HepG2 (cell line): ENCODE data around the gene KCTD4. TPM values are rescaled to one million over a fixed set of nuclear protein-coding genes. Genes with fewer than 3 reads are reported as not detected.

Source experiments
- ATAC-seq: fragments of 200-7000 bp; cut with Tn5 transposase; 3 replicates; pipeline ENCODE4 v1.9.1; 2020; ENCODE audit warnings: mild to moderate bottlenecking, moderate library complexity
- BruUV-seq: library from RNA; stranded (reverse); fragments of 400-500 nt; replicated peaks from 2 replicates; lab custom pipeline; 2021; lab: Mats Ljungman, UMichigan
- CTCF ChIA-PET: fragments of 300-600 bp; formaldehyde crosslinking; extraction: SDS; loops from one replicate; lab custom pipeline; 2021; ENCODE audit warnings: low total read pairs, inconsistent platforms, low intra/inter-chr PET ratio; lab: Yijun Ruan, JAX
- POLR2A ChIA-PET: fragments of 350-600 bp; sonication (Branson Sonifier 250); formaldehyde crosslinking; loops from one replicate; lab custom pipeline; 2020; ENCODE audit warnings: antibody characterized with exemption, inconsistent platforms; lab: Yijun Ruan, JAX
- DNase-seq: peaks from one replicate; pipeline ENCODE4 v3.0.0-alpha.2; 2015; ENCODE audit warnings: low spot score
- FAIRE-seq: peaks from 3 replicates; lab custom pipeline; 2011; peaks lifted over from hg19 to GRCh38; lab: Jason Lieb, UNC
- H2AFZ ChIP-seq: one replicate; pipeline ENCODE4 v1.6.1; 2011; ENCODE audit warnings: low read length, inconsistent platforms
- H3K27ac ChIP-seq: fragments of 300-600 bp; 3 replicates; pipeline ENCODE4 v1.8.0; 2011; ENCODE audit warnings: mixed run types, mild to moderate bottlenecking, mixed read lengths, low read length, inconsistent platforms; ENCODE audit not compliant: insufficient read depth; ENCODE audit errors: extremely low read length
- H3K27me3 ChIP-seq, 2 experiments: fragments of 200-600 bp in 1 of 2; 2 replicates in 1 of 2; 3 replicates in 1 of 2; pipeline versions ENCODE4 v1.6.0 to v1.8.0; 2011; ENCODE audit warnings: low read length in 2 of 2, mild to moderate bottlenecking in 2 of 2, moderate library complexity in 2 of 2, inconsistent platforms in 1 of 2; ENCODE audit not compliant: insufficient read depth in 2 of 2, control insufficient read depth in 1 of 2
- H3K36me3 ChIP-seq, 2 experiments: fragments of 200-600 bp in 1 of 2; replicated peaks in 1 of 2; 2 replicates in 1 of 2; 3 replicates in 1 of 2; pipeline versions ENCODE4 v1.5.1 to v1.8.0; 2011; ENCODE audit warnings: low read length in 2 of 2, inconsistent platforms in 1 of 2; ENCODE audit not compliant: insufficient read depth in 2 of 2, control insufficient read depth in 1 of 2
- H3K4me1 ChIP-seq: 2 replicates; pipeline ENCODE4 v1.5.1; 2012; ENCODE audit warnings: low read length, inconsistent platforms; ENCODE audit not compliant: insufficient read depth
- H3K4me2 ChIP-seq: 2 replicates; pipeline ENCODE4 v1.6.0; 2011; ENCODE audit warnings: low read depth, low read length, inconsistent platforms
- H3K4me3 ChIP-seq, 3 experiments: fragments of 200-600 bp in 1 of 3; sonication (generic), shearing (Covaris generic) in 1 of 3; replicated peaks in 1 of 3; 2 replicates each; pipeline ENCODE4 v1.5.1; 2011 to 2016; ENCODE audit warnings: low read length in 3 of 3, inconsistent platforms in 2 of 3, low read depth in 2 of 3, mild to moderate bottlenecking in 2 of 3, control low read depth in 1 of 3, mixed read lengths in 1 of 3; ENCODE audit not compliant: insufficient read depth in 1 of 3
- H3K79me2 ChIP-seq: one replicate; pipeline ENCODE4 v1.6.1; 2011; ENCODE audit warnings: low read length, inconsistent platforms; ENCODE audit not compliant: insufficient read depth
- H3K9ac ChIP-seq: 2 replicates; pipeline ENCODE4 v1.6.0; 2011; ENCODE audit warnings: mild to moderate bottlenecking, low read depth, low read length, inconsistent platforms; ENCODE audit not compliant: insufficient read depth
- H3K9me3 ChIP-seq: 2 replicates; pipeline ENCODE4 v1.5.1; 2012; ENCODE audit warnings: mild to moderate bottlenecking, low read length
- H4K20me1 ChIP-seq: 2 replicates; pipeline ENCODE4 v1.6.0; 2011; ENCODE audit warnings: inconsistent platforms, mild to moderate bottlenecking, low read length, moderate library complexity; ENCODE audit not compliant: insufficient read depth
- ATF7 ChIP-seq, 2 experiments: fragments of 450-650 bp in 1 of 2; sonication (generic) in 1 of 2; formaldehyde crosslinking in 1 of 2; IDR thresholded peaks; 2 replicates each; pipeline versions ENCODE4 v1.4.0 to v1.6.1; 2016 to 2020; ENCODE audit warnings: antibody characterized with exemption in 1 of 2, mild to moderate bottlenecking in 1 of 2, missing genetic modification reagents in 1 of 2
- FOSL2 ChIP-seq: sonication (generic); formaldehyde crosslinking; IDR thresholded peaks from 2 replicates; pipeline ENCODE4 v1.4.0; 2020; ENCODE audit warnings: missing genetic modification reagents
- GATA4 ChIP-seq: sonication (generic); IDR thresholded peaks from 2 replicates; pipeline ENCODE4 v1.6.1; 2016; ENCODE audit warnings: antibody characterized with exemption, low read depth, borderline replicate concordance
- SOX13 ChIP-seq, 3 experiments: fragments of 450-650 bp in 1 of 3; sonication (generic) in 1 of 3; formaldehyde crosslinking in 1 of 3; IDR thresholded peaks in 2 of 3; conservative IDR thresholded peaks in 1 of 3; 2 replicates each; pipeline versions ENCODE4 v1.5.0 to v1.6.1; 2016 to 2020; ENCODE audit warnings: antibody characterized with exemption in 1 of 3, mild to moderate bottlenecking in 1 of 3, missing compliant biosample characterization in 1 of 3, missing genetic modification reagents in 1 of 3, moderate library complexity in 1 of 3
- ZBTB7A ChIP-seq: sonication (generic); formaldehyde crosslinking; IDR thresholded peaks from 2 replicates; pipeline ENCODE4 v1.8.0; 2022; ENCODE audit warnings: mild to moderate bottlenecking, missing genetic modification reagents
- ZNF550 ChIP-seq: sonication (generic); formaldehyde crosslinking; IDR thresholded peaks from 2 replicates; pipeline ENCODE4 v1.4.0; 2020; ENCODE audit warnings: mild to moderate bottlenecking, missing genetic modification reagents, borderline replicate concordance
- ZNF644 ChIP-seq: IDR thresholded peaks from 2 replicates; pipeline ENCODE4 v1.6.1; 2016; ENCODE audit warnings: low read depth
- WGBS: methylation state at CpG from one replicate; pipeline ENCODE4 v1.1.6; 2017; ENCODE audit warnings: low lambda C conversion rate; 5-methylcytosine and 5-hydroxymethylcytosine counted together
- in situ Hi-C: cut with HindIII; loops from 2 replicates; pipeline ENCODE4 v1.10.0; 2017; ENCODE audit warnings: low pct_unique_long_range_greater_than_20kb; ENCODE audit not compliant: extremely low pct_ligation_motif_present
- intact Hi-C: fragments of 100-400 bp; cut with micrococcal nuclease; formaldehyde crosslinking; loops from one replicate; pipeline ENCODE4 v1.10.0; 2022; ENCODE audit not compliant: unreplicated experiment
- polyA plus RNA-seq, 8 experiments: library from polyadenylated mRNA; depleted of rRNA in 3 of 8; stranded (reverse) in 7 of 8; unstranded in 1 of 8; fragments of >200 nt; fragmentation: Illumina TruSeq in 4 of 8; extraction: Trizol in 4 of 8; gene quantifications; 2 replicates each; pipeline versions ENCODE4 v1.2.1 to v1.2.3, GENCODE V29; 2011 to 2016; ENCODE audit warnings: low read depth in 4 of 8, missing spikeins in 1 of 8, mixed read lengths in 1 of 8; ENCODE audit not compliant: insufficient read depth in 1 of 8
- total RNA-seq, 5 experiments: library from RNA; depleted of rRNA; stranded (reverse); fragments of >200 nt; fragmentation: Illumina TruSeq; extraction: Trizol; gene quantifications; 2 replicates each; pipeline ENCODE4 v1.2.3, GENCODE V29; 2016; ENCODE audit warnings: low read depth in 1 of 5
- TF ChIP-seq, protein P1 (sequence below): IDR thresholded peaks from 2 replicates; pipeline ENCODE4 v1.6.1; 2016; ENCODE audit warnings: missing genetic modification reagents, missing compliant biosample characterization
- TF ChIP-seq, protein P2 (sequence below): IDR thresholded peaks from 2 replicates; pipeline ENCODE4 v1.6.1; 2016; ENCODE audit warnings: low read depth, control low read depth
- TF ChIP-seq, protein P3 (sequence below): IDR thresholded peaks from 2 replicates; pipeline ENCODE4 v1.6.1; 2016
- TF ChIP-seq, protein P4 (sequence below): sonication (generic); formaldehyde crosslinking; IDR thresholded peaks from 2 replicates; pipeline ENCODE4 v1.4.0; 2020; ENCODE audit warnings: missing genetic modification reagents

KCTD4 gene
- total and polyA plus RNA-seq, 2 of the 13 experiments (the other 11 are each of a cell fraction or from before 2014, with no cell fraction given): not detected

DNA sequence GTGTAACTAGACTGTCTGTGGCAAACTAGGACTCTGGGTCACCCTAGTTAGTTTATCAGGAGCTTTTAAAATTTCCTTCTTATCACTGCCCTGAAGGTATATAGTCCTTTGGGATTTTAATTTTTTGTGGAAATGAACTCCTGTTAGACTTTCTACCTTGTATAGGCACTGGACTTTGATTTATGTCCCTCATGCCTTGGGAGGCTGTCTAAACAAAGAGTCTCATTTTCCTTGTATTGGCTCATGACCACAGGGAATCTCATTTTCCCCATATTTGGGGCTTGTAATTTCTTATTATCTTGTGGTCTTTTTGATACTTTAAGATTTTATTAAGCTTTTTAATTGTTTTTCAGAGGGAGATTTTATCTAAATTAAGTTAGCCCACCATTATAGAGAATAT, 21.4 kb downstream of the KCTD4 start (continued):
- TF ChIP-seq SOX13 (IDR thresholded peaks at IDR 0.05) (no peak), SOX13 (CRISPR knock-in tag; conservative IDR thresholded peaks at IDR 0.05 in 1 of 2, IDR thresholded peaks at IDR 0.05 in 1 of 2) (peak in 1 of 2 experiments; percentile 32; a peak in 1 of 4 replicates)

DNA sequence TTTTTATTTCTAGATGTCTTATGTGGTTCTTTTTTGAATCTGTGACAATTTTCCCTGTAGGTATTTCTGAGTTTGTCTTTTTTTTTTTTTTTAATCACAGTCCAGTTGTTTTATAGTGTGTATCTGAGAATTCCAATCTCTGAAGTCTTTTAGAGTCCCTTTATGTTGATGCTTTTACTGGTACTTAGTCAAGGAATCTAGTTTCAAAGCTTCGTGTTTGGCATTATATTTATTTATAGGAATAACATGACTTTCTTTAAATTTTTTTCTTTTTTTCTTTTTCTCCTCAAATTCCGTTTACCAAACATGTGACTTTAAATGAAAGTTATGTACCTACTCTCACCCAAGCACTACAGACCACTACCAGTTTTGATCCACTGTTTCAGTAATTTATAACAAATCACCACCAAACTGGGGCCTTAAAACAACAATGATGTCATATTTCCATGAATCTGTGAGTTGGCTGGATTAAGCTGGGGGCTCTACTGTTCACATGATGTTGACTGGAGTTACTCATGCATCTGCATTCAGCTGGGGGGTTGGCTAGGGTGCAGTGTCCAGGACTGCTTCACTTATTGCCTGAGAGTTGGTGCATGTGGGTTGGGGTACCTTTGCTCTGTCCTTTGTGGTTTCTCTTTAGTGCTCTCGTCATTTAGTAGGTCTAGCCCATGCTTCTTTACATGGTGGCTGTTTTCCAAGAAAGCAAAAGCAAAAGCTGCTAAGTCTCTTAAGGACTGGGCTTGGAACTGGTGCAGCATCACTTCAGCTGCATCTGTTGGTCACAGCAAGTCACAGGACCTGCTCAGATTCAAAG, 22.3 kb downstream of the KCTD4 start:
- BruUV-seq: no TSS peak
- CTCF ChIA-PET: no interaction called here
- Histone ChIP-seq H3K79me2 (peaks cover 3% of the 10 kb centered on the region), H3K9me3 (no peaks in the 10 kb centered on the region), H3K36me3 (peaks cover 0 to 9% of the 10 kb centered on the region in 2 experiments; a peak in 1 of 5 replicates), H2AFZ (no peak overlapping the region), H4K20me1 (no peaks in the 10 kb centered on the region), H3K4me3 (no peak overlapping the region), H3K4me1 (peaks cover 31% of the 10 kb centered on the region), H3K4me2 (peak overlapping the region; percentile 37), H3K27ac (peak overlapping the region; percentile 59), H3K27me3 (no peaks in the 10 kb centered on the region), H3K9ac (peak overlapping the region; percentile 26; the same call in 1 of the 2 replicates)
- in situ Hi-C loops (no loop called here), intact Hi-C loops (loop anchor here (2.0 kb wide), 1 partner anchor 58 kb away; the partner anchor contains the start of gene GTF2F2)
- POLR2A ChIA-PET: interaction anchor here (1.0 kb wide), 1 partner anchor 161 kb away, joined by 3 read pairs; no protein-coding TSS in a partner anchor
- DNase-seq (peak; percentile 53), ATAC-seq (peak; percentile 75), FAIRE-seq (no peak)
- 94% methylated on average over 3 of the region's 3 CpGs for WGBS
- TF ChIP-seq ZNF550 (CRISPR knock-in tag): no peak
- TF ChIP-seq ZBTB7A (CRISPR knock-in tag): no peak
- TF ChIP-seq ATF7 (IDR thresholded peaks at IDR 0.05): peak; percentile 68
- no peak for TF ChIP-seq ATF7 (CRISPR knock-in tag; IDR thresholded peaks at IDR 0.05)
- TF ChIP-seq, protein P1, sequence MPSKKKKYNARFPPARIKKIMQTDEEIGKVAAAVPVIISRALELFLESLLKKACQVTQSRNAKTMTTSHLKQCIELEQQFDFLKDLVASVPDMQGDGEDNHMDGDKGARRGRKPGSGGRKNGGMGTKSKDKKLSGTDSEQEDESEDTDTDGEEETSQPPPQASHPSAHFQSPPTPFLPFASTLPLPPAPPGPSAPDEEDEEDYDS (CRISPR knock-in tag): no peak
- TF ChIP-seq, protein P2, sequence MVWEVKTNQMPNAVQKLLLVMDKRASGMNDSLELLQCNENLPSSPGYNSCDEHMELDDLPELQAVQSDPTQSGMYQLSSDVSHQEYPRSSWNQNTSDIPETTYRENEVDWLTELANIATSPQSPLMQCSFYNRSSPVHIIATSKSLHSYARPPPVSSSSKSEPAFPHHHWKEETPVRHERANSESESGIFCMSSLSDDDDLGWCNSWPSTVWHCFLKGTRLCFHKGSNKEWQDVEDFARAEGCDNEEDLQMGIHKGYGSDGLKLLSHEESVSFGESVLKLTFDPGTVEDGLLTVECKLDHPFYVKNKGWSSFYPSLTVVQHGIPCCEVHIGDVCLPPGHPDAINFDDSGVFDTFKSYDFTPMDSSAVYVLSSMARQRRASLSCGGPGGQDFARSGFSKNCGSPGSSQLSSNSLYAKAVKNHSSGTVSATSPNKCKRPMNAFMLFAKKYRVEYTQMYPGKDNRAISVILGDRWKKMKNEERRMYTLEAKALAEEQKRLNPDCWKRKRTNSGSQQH (CRISPR knock-in tag): no peak
- TF ChIP-seq, protein P3, sequence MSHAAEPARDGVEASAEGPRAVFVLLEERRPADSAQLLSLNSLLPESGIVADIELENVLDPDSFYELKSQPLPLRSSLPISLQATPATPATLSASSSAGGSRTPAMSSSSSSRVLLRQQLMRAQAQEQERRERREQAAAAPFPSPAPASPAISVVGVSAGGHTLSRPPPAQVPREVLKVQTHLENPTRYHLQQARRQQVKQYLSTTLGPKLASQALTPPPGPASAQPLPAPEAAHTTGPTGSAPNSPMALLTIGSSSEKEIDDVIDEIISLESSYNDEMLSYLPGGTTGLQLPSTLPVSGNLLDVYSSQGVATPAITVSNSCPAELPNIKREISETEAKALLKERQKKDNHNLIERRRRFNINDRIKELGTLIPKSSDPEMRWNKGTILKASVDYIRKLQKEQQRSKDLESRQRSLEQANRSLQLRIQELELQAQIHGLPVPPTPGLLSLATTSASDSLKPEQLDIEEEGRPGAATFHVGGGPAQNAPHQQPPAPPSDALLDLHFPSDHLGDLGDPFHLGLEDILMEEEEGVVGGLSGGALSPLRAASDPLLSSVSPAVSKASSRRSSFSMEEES (CRISPR knock-in tag): 0 out of 2 replicates have a peak, but pooled peaks have one; percentile 35
- TF ChIP-seq, protein P4, sequence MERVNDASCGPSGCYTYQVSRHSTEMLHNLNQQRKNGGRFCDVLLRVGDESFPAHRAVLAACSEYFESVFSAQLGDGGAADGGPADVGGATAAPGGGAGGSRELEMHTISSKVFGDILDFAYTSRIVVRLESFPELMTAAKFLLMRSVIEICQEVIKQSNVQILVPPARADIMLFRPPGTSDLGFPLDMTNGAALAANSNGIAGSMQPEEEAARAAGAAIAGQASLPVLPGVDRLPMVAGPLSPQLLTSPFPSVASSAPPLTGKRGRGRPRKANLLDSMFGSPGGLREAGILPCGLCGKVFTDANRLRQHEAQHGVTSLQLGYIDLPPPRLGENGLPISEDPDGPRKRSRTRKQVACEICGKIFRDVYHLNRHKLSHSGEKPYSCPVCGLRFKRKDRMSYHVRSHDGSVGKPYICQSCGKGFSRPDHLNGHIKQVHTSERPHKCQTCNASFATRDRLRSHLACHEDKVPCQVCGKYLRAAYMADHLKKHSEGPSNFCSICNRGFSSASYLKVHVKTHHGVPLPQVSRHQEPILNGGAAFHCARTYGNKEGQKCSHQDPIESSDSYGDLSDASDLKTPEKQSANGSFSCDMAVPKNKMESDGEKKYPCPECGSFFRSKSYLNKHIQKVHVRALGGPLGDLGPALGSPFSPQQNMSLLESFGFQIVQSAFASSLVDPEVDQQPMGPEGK: peak; percentile 43; the same call in 1 of the 2 replicates
- peak; percentile 47; the same call in 1 of the 2 replicates for TF ChIP-seq ZNF644 (CRISPR knock-in tag)
- 0 out of 2 replicates have a peak, but pooled peaks have one; percentile 24 for TF ChIP-seq FOSL2 (CRISPR knock-in tag)
- TF ChIP-seq GATA4: no peak
